NCI-H345 (cell line): Measurements from ENCODE around the gene CUTA.
"Not testable (repeated sequence)": the region's sequence is repeated elsewhere in the genome, so short reads cannot be mapped to it uniquely, and the experiment has no call there.

ENCODE experiments used
- DNase-seq: peaks from one replicate; lab custom pipeline; 2025; lab: John Stamatoyannopoulos, UW

Gene CUTA

GRCh38 chr6:33367715-33368025 lies 50.2 kb downstream of the CUTA start:
- DNase-seq, result not testable (repeated sequence)

DNA sequence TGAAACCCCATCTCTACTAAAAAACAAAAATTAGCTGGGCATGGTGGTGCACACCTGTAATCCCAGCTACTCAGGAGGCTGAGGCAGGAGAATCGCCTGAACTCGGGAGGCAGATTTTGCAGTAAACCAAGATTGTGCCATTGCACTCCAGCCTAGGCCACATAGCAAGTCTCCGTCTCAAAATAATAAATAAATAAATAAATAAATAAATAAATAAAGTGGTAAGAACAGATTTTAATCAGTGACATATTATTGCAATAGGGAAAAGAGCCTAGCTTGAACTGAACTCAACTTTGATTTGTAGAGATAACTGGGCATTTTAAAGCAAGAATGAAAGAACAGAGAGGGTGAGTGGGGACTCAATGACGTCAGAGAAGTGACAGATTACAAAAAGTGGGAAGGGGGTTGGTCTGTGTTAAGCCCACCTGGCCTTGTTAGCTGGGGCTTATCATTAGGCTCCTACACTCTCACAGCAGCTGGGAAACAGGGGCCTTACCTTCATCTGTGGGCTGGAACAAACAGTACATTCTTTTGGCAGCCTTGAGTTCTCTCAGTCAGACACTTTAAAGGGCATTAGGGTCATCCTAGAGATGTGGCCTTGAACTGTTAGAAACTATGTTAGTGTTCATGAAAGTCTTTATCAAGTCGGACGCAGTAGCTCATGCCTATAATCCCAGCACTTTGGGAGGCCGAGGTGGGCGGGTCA lies 50.7 kb downstream of the CUTA start:
- no peak for DNase-seq
